ENCODE measurements around the gene FNDC3B.
"Not testable (repeated sequence)": the region's sequence is repeated elsewhere in the genome, so short reads cannot be mapped to it uniquely, and the experiment has no call there.

FNDC3B gene

DNA sequence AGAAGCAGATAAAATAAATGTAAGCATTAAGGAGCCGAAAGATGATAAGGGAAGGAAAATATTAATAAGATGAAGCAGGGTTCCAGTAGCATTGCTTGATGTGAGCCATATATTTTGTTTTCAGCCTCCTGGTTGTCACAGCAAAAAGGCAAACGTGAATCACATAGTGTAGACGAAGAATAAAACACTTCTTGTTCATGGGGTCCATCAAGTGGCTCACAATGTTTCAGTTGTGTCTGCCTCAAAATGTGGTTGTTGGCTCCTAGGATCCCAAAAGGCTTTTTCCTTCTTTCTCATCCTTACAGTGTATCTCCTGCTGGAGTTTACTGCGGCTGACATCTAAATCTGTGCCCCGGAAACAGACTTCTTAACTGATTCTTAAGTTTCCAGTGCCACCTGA is 213.8 kb downstream of the FNDC3B start:
- no peak for DNase-seq

DNA sequence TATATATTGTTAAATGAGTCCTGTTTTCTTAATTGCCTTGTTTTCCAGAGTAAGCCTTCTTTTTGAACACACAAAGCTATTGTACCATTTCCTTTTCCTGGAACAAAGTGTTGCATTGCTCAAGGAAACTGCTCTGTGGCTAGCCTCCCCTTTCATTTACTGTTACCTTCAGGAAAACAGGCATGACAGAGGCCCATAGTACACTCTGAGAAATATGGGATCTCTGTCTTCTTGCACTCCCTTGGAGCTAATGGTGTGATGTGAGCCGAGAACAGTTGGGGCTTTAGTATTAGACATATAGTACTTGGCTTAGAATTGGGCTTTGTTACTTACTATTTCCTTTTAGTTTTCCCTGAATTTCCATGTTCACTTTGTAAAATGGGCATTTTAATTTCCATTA is 215.2 kb downstream of the FNDC3B start:
- no peak for DNase-seq

DNA sequence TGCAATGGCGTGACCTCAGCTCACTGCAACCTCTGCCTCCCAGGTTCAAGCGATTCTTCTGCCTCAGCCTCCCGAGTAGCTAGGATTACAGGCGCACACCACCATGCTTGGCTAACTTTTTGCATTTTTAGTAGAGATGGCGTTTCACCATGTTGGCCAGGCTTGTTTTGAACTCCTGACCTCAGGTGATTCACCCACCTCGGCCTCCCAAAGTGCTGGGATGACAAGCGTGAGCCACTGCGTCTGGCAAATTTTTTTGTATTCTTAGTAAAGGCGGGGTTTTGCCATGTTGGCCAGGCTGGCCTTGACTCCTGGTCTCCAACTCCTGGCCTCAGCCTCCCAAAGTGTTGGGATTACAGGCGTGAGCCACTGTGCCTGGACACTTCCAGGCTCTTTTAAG is 215.9 kb downstream of the FNDC3B start:
- DNase-seq, result not testable (repeated sequence)

DNA sequence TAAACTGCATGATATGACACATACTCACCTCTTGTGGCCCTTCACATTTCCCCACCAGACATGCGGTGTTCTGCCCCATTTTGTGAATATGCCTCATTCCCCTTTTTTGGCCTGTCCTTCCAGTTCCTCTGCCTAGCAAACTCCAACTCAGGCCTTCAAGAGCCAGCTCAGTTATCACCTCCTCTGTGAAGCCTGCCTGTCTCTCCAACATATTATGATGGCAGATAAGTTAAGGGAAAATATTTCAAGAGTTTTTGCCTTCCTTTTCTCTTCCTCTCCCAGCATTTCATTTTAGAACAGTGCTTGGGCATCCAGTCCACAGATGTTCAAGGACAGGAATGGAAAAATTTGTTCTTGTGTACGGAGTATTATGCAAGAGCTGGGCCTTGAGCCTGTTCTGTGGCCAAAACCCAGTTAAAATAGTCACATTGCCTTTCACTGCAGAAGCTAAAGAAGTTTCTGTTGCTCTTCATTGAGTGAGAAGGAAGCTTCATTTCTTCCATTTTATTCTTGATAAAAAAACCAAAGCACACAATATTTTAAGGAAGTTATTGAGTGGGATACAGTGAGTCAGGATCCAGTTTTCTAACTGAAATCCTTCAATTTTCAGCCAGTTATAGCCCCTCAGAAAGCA is 216.8 kb downstream of the FNDC3B start:
- DNase-seq, result no peak

DNA sequence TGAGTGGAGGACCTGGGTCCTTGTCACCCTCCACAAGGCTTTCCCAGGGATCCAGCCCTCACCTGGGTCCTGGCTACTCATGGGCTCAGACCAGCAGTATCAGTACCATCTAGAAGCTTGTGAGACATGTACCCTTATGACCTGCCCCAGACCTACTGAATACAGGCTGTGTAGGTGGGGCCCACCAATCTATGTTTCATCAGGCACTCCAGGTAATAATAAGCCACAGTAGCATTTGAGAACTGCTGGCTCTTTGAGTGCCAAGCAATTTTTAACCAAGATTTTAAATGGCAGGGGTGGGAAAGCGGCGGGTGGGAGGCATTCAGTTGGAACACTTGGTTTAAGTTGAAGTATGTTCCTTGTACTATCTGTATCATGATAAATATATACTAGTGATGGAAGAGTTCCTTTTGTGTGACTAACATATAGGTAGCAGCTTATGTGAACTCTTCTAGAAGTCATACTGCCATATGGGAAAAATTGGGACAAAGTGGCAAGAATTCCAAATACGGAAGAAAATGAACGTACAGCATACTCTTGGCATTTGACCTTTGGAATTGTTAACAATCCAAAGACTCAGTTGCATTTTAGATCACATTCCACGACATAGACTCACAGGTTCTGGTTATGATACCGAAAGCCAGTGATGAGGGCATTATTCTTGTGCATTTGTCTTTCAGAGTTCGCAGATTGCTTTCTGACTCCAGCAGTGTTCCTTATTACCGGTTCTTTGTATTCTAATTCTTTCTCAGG is 218.4 kb downstream of the FNDC3B start:
- DNase-seq, result no peak

DNA sequence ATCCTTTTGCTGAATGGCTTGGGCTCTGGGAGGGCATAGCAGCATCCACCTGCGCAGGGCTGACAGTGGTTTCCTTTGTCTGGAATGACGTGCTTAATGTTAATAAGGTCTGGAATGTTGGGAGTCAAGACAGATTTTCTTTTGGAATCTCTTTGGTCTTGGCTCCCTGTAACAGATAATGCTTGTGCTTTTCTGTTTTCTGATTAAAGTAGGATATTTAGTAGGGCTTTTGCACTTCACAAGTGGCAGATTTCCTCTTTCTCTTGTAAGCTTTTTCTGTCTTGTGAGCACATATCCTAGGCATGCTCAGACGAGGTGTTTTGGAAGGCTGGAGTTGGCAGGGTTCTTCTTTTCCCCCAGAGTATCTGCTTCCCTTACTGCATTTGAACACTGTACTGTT is 219.2 kb downstream of the FNDC3B start:
- DNase-seq, result no peak

DNA sequence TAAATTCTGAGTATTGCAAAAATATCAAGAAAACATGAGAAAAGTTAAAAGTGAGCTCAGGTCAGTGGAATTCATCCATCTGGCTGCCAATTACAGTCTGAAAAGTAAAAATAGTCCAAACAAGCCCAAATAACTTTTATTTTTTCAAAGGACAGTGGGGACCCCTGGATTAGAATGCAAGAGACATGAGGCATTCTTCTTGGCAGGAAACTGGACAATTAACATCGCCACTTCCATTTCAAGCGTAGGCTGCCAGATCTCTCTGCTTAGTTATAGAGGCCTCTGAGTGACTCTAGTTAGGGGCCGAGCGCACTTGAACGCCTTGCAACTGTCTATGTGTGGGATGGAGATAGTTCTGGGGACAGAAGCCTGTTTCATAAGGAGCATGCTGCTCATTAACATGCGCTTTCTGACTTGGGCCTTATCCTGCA is 219.7 kb downstream of the FNDC3B start:
- DNase-seq, result no peak

DNA sequence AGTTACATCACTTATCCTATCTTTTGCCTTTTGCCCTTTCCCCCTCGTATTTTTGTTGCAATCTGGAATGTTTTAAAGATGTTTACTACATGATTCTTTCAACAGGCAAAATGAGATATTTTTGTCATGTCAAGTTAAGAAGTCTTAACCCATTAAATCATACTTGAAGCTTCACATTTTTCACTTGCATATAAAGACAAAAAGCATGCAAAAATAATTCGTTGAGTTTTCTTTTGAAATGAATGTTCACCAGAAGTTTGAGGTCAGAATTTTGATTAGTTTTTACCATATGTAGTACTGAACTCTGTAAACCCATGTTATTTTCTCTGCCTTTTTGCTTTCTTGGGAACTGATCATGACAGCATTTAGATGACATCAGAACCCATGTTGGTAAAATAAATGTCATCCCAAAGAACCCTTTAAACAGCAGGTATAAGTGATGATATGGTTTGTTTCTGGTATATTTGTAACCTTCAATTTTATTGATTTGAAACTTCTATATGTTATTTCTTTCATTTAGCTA is 220.4 kb downstream of the FNDC3B start:
- no peak for DNase-seq

DNA sequence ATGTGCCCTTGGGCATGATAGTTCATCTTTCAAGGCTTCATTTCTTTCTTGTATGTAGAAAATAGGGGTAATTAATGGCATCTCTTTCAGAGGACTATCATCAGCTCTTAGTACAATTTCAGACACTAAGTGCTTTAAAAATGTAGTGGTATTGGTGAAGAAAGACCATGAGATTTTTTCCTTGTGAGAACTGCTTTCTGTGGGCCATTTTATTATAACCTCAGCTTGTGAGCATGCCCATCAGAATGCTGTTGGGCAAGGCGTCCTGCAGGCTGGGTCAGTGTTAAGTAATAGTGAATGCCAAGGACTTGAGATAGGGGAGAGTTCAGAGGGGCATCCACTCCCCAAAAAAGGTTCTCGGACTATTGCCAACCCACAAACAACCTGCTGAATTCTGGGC is 221.0 kb downstream of the FNDC3B start:
- no peak for DNase-seq

DNA sequence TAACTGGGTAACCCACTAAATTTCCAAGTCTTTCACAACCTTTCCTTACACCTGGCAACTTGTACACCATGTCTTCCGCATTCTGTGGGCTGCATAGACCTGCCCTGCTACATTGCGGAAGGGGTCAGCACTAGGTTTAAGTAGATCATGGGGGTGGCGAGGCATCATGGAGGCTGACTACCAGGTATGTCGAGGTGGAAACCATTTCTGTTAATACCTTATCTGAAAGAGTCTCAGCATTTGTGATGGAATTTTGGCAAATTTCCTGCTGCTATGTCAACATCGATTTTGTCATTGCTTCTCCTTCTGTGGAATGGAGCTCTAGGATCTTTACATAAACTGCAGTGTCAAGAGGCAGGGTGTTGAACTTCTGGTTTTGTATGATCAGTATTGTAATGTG is 221.7 kb downstream of the FNDC3B start:
- DNase-seq, result no peak

DNA sequence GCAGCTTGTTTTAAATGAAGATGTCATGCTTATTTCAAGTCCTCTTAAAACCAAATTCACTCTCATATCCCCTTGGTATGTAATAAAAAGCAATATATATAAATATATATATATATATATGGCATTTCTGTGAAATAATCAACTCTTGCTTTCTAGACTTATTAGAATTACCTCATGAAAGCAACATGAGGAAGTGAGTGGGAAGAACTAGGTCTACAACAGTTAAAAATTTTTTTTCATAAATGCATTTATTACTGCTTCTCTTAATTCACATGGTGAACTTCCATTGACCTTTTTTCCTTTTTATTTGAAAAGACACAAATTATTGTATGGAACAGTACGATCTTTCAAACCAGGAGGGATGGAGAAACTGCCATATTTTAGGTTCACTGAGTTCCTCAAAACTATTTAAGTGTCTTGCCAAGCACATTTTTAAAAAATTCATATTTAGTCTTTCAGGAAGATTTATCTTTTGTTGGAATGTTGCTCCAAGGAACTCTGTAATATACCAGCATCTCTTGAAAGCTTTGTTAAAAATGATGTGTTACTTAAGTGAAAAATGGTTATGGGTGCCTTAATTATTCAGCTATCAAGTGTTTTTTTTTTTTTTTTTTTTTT is 223.7 kb downstream of the FNDC3B start:
- no peak for DNase-seq

DNA sequence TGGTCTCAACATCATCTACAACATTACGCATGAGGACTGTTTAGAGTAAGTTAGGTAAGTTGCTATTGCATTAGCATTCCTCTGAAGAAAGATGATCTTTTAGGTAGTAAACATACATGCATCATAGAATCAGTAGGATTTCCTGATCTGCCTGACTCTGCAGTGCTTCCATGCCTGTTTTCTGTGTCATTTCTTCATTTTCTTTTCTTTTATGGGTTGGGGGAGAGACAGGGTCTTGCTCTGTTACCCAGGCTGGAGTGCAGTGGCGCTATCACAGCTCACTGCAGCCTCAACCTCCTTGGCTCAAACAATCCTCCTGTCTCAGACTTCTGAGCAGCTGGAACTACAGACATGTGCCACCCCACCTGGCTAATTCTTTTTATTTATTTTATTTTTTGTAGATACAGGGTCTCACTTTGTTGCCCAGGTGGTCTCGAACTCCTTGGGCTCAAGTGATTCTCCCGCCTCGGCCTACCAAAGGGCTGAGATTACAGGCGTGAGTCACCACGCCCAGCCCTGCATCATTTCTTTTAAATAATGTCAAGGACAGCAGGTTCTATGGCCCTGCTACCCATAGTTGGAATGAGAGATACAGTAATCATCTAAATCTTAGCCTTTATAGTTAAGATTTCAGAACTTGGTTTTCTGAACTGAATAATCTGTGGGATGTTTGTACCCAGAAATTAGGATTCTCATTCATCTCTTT is 224.6 kb downstream of the FNDC3B start:
- no peak for DNase-seq

DNA sequence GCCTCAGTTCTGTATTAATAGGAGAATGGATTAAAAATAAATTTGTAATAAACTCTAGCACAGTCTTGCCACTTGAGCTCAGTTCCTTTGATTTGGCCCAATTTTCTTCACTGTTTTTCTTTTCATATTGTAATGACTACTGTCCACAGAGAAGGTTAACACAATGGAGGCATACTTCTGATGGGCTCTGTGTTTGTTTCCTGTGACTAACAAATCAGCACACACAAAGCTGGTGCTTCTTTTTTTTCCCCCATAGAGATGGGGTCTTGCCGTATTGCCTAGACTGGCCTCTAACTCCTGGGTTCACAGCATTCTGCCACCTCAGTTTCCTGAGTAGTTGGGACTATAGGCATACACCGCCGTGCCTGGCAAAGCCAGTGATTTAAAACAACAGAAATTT is 226.7 kb downstream of the FNDC3B start:
- DNase-seq, result no peak

DNA sequence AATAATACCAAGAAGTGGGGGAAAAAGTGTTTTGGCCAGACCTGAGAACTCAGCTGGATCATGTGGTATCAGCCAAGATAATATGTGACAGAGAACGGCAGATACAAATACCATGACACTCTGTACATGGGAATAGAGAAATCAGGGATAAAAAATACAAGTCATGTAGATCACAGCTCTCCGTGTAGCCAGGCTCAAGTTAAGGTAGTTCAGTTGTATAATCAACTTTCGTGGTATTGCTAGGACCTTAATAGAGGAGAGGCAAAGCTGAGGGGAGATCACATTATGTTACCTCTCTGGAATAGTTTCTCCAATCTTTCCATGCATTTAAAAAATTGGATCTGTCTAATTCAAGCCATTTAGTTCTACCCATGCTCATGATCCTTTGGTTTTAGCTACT is 229.0 kb downstream of the FNDC3B start:
- no peak for DNase-seq

DNA sequence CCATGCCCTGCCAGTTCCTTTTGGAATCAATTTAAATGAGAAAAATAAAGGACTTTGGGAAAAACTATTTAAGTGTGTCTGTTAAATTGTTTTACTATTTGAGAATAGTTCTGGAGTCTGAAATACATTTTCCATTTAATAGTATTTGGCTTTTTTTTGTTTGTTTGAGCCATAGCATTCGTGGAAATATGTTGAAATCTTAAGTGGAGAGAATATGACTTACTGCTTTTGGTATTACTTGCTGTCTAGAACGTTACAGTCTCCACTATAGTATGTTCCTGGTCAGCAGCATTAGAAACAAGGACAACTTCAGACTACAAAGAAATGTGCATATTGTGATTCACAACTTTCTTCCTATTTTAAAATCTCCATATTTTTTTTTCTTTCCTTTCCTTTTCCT is 229.5 kb downstream of the FNDC3B start:
- DNase-seq, result no peak

DNA sequence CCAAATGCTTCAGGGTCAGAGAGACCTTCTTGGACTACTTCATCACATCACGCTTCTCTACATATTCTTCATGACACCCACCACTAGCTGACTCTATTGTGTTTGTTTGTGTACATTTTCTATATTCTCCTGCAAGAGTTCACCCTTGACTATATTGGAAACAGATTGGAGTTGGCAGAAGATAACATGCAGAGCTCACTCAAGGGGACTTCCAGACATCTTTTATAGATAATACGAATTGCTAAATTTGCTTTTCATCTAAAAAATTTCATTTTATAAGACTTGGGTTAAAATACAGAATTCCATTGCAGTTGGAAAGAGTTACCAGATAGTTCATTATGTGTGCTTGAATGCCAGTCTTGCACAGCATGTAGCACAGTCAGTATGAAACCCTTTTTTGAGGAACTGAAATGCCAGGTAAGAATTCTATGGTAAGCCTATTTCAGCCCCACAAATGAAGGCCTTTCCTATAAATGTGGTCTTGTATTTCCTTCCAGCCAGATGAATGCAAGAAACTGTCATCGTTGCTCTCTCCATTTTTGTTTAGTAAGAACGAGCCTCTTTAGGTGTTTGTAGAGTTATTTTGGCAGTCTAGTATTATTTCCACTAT is 231.3 kb downstream of the FNDC3B start:
- DNase-seq, result no peak

DNA sequence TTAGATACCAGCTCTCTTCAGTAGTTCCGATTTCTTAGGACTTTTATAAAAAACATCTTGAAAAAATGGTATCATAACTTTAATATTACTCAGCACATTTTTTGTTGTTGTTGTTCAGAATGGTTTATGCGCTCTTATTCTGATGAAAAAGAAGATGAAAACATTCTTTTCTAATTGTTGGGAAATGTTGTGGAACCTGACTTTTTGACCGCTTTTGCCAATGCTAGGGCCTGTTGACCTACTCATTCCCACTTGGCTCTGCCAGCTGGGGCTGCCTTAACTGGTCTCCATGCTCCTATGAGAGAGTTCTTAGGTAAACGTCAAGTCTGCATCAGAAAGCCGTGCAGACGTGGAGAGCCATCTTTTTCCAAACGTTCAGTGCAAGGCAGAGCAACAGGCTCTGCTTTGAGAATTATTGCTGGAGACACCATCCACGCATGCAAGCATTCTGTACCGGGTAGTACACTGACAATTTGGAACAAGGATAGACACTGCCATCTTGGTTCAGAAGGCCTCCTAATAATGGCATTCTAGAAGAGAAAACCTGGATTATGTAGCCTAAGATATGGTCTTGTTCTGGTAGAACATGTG is 232.1 kb downstream of the FNDC3B start:
- no peak for DNase-seq

DNA sequence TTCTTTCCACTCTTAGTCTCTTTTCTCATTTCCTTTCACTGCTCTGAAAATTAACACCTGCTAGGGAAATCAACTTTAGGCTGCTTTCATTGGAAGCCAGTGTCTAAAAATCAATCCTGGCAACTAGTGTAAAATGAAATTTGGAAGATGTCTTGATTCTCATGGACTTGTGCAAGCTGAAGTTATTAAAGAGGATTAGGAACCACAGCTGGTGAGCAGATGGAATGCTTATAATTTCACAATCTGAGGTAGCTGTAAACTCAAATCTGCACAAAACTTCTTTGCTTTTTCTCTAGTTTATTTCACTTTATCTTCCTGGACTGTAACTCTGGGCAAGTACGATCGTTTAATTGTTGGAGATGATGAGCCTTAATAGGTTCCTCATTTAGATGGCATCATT is 233.3 kb downstream of the FNDC3B start:
- DNase-seq, result no peak

DNA sequence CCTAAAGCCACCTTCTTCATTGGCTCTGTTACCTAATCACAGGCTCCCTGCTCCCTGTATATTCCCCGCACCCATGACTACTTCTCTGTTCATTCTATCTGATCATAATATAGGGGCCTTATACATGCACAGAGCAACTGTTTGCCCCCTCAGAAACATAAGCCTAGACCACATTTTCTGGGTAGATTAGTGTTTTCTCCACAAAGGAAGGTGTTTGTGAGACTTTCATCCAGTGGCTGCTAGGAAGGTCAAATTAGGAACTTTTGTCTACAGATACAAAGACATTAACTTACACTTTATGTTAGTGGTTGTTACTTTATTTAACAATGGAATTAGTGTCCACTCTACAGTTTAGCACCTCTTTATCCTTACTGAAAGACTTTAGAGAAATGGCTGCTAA is 234.0 kb downstream of the FNDC3B start:
- DNase-seq, result no peak

DNA sequence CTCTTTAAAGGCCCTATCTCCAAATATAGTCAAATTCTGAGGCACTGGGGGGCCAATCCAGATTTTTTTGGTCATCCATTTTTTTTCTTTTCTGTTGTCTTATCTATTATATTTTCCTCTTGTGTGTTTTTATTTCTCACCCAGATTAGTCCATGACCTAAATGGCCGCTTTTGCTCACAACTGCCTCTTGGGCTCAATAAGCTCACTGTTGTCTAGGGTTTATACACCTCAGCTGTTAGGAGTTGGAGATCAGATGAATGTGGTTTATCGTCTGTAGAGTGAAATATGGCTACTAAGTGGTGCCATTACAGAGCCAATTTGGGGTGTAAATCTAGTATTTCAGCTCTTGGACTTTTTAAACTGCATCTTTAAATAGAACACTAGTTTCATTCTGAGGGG is 235.5 kb downstream of the FNDC3B start:
- no peak for DNase-seq

DNA sequence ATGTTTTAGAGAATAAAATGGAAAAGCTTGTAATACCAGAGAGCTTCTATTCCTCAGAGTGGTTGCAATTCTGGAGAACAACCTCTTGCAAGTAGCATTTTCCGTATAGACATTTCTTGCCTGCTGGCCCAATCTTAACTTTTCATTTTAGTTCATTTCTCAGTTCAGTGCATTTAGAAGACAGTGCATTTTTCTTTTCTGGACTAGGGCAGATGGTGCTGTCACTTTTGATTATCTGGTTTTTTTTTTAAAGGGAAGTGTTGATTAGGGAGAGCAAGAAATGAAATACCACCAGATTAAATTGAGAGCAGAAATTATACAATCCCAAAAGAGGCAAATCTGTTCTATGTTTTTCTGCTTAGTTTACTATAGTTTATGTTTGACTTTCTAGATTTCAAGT is 236.2 kb downstream of the FNDC3B start:
- no peak for DNase-seq

DNA sequence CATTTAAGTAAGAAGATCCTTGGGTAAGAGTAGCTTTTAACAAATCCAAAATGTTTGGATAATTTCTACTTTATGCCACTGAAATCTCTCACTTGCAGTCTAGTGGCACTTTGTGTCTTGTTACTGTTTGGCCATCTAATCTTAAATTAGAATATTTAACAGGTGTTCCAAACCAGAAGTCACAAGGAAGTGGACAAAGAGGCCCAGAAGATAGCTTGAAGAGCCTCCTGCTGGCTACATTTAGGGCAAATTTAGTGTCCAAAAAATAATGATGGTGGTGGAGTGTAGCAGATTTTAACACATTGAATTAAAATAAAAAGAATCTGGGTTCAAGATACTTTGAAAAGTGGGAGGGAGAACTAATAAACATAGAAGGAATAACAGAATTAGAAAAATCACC is 236.7 kb downstream of the FNDC3B start:
- no peak for DNase-seq

DNA sequence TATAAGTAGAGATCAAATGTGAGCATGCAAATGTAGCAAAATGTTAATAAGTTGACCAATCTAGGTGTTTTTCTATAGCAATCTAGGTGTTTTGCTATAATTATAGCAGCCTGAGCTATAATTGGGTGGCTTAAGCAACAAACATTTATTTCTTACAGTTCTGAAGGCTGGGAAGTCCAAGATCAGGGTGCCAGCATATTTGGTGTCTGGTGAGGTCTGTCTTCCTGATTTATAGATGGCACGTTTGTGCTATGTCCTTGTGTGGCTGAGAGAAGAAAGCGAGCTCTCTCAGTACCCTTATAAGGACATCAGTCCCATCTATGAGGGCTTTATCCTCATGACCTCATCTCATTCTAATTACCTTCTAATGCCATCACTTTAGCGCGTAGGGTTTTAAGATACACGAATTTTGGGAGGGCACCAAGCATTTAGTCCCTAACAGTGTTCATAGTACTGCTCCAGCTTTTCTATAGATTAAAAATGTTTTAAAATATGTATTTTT is 237.8 kb downstream of the FNDC3B start:
- DNase-seq, result no peak
